HepG2 (cell line): ENCODE results near the gene PFKFB2. TPM values are rescaled to one million over a fixed set of nuclear protein-coding genes. Genes with fewer than 3 reads are reported as not detected.

Experiments
- ATAC-seq: fragments of 200-7000 bp; cut with Tn5 transposase; 3 replicates; pipeline ENCODE4 v1.9.1; 2020; ENCODE audit warnings: mild to moderate bottlenecking, moderate library complexity
- BruUV-seq: library from RNA; stranded (reverse); fragments of 400-500 nt; replicated peaks from 2 replicates; lab custom pipeline; 2021; lab: Mats Ljungman, UMichigan
- CTCF ChIA-PET: fragments of 300-600 bp; formaldehyde crosslinking; extraction: SDS; loops from one replicate; lab custom pipeline; 2021; ENCODE audit warnings: low total read pairs, inconsistent platforms, low intra/inter-chr PET ratio; lab: Yijun Ruan, JAX
- POLR2A ChIA-PET: fragments of 350-600 bp; sonication (Branson Sonifier 250); formaldehyde crosslinking; loops from one replicate; lab custom pipeline; 2020; ENCODE audit warnings: antibody characterized with exemption, inconsistent platforms; lab: Yijun Ruan, JAX
- DNase-seq: peaks from one replicate; pipeline ENCODE4 v3.0.0-alpha.2; 2015; ENCODE audit warnings: low spot score
- FAIRE-seq: peaks from 3 replicates; lab custom pipeline; 2011; peaks lifted over from hg19 to GRCh38; lab: Jason Lieb, UNC
- H2AFZ ChIP-seq: one replicate; pipeline ENCODE4 v1.6.1; 2011; ENCODE audit warnings: low read length, inconsistent platforms
- H3K27ac ChIP-seq: fragments of 300-600 bp; 3 replicates; pipeline ENCODE4 v1.8.0; 2011; ENCODE audit warnings: mixed run types, mild to moderate bottlenecking, mixed read lengths, low read length, inconsistent platforms; ENCODE audit not compliant: insufficient read depth; ENCODE audit errors: extremely low read length
- H3K27me3 ChIP-seq, 2 experiments: fragments of 200-600 bp in 1 of 2; 2 replicates in 1 of 2; 3 replicates in 1 of 2; pipeline versions ENCODE4 v1.6.0 to v1.8.0; 2011; ENCODE audit warnings: low read length in 2 of 2, mild to moderate bottlenecking in 2 of 2, moderate library complexity in 2 of 2, inconsistent platforms in 1 of 2; ENCODE audit not compliant: insufficient read depth in 2 of 2, control insufficient read depth in 1 of 2
- H3K36me3 ChIP-seq, 2 experiments: fragments of 200-600 bp in 1 of 2; replicated peaks in 1 of 2; 2 replicates in 1 of 2; 3 replicates in 1 of 2; pipeline versions ENCODE4 v1.5.1 to v1.8.0; 2011; ENCODE audit warnings: low read length in 2 of 2, inconsistent platforms in 1 of 2; ENCODE audit not compliant: insufficient read depth in 2 of 2, control insufficient read depth in 1 of 2
- H3K4me1 ChIP-seq: 2 replicates; pipeline ENCODE4 v1.5.1; 2012; ENCODE audit warnings: low read length, inconsistent platforms; ENCODE audit not compliant: insufficient read depth
- H3K4me2 ChIP-seq: 2 replicates; pipeline ENCODE4 v1.6.0; 2011; ENCODE audit warnings: low read depth, low read length, inconsistent platforms
- H3K4me3 ChIP-seq, 3 experiments: fragments of 200-600 bp in 1 of 3; sonication (generic), shearing (Covaris generic) in 1 of 3; replicated peaks in 1 of 3; 2 replicates each; pipeline ENCODE4 v1.5.1; 2011 to 2016; ENCODE audit warnings: low read length in 3 of 3, inconsistent platforms in 2 of 3, low read depth in 2 of 3, mild to moderate bottlenecking in 2 of 3, control low read depth in 1 of 3, mixed read lengths in 1 of 3; ENCODE audit not compliant: insufficient read depth in 1 of 3
- H3K79me2 ChIP-seq: one replicate; pipeline ENCODE4 v1.6.1; 2011; ENCODE audit warnings: low read length, inconsistent platforms; ENCODE audit not compliant: insufficient read depth
- H3K9ac ChIP-seq: 2 replicates; pipeline ENCODE4 v1.6.0; 2011; ENCODE audit warnings: mild to moderate bottlenecking, low read depth, low read length, inconsistent platforms; ENCODE audit not compliant: insufficient read depth
- H3K9me3 ChIP-seq: 2 replicates; pipeline ENCODE4 v1.5.1; 2012; ENCODE audit warnings: mild to moderate bottlenecking, low read length
- H4K20me1 ChIP-seq: 2 replicates; pipeline ENCODE4 v1.6.0; 2011; ENCODE audit warnings: inconsistent platforms, mild to moderate bottlenecking, low read length, moderate library complexity; ENCODE audit not compliant: insufficient read depth
- ATF7 ChIP-seq, 2 experiments: fragments of 450-650 bp in 1 of 2; sonication (generic) in 1 of 2; formaldehyde crosslinking in 1 of 2; IDR thresholded peaks; 2 replicates each; pipeline versions ENCODE4 v1.4.0 to v1.6.1; 2016 to 2020; ENCODE audit warnings: antibody characterized with exemption in 1 of 2, mild to moderate bottlenecking in 1 of 2, missing genetic modification reagents in 1 of 2
- DNMT1 ChIP-seq: sonication (generic); formaldehyde crosslinking; IDR thresholded peaks from 2 replicates; pipeline ENCODE4 v1.5.1; 2020; ENCODE audit warnings: mild to moderate bottlenecking, missing genetic modification reagents
- ELF3 ChIP-seq: IDR thresholded peaks from 2 replicates; pipeline ENCODE4 v1.6.1; 2016; ENCODE audit warnings: missing genetic modification reagents, missing compliant biosample characterization
- FOXP1 ChIP-seq, 2 experiments: fragments of 450-650 bp in 1 of 2; IDR thresholded peaks; 2 replicates each; pipeline ENCODE4 v1.6.1; 2017 to 2018; ENCODE audit warnings: antibody characterized with exemption in 1 of 2
- FOXP4 ChIP-seq: sonication (generic); formaldehyde crosslinking; IDR thresholded peaks from 2 replicates; pipeline ENCODE4 v1.4.0; 2020; ENCODE audit warnings: missing genetic modification reagents
- GATAD2A ChIP-seq: IDR thresholded peaks from 2 replicates; pipeline ENCODE4 v1.6.1; 2016
- ISL2 ChIP-seq: sonication (generic); formaldehyde crosslinking; IDR thresholded peaks from 2 replicates; pipeline ENCODE4 v1.5.0; 2020; ENCODE audit warnings: missing genetic modification reagents
- NPAS2 ChIP-seq: sonication (generic); formaldehyde crosslinking; IDR thresholded peaks from 2 replicates; pipeline ENCODE4 v1.8.0; 2022; ENCODE audit warnings: mild to moderate bottlenecking, missing genetic modification reagents, borderline replicate concordance
- SETDB1 ChIP-seq: sonication (generic); formaldehyde crosslinking; IDR thresholded peaks from 2 replicates; pipeline ENCODE4 v1.5.1; 2020; ENCODE audit warnings: missing genetic modification reagents, mild to moderate bottlenecking, borderline replicate concordance
- SMARCE1 ChIP-seq: fragments of 450-650 bp; IDR thresholded peaks from 2 replicates; pipeline ENCODE4 v1.6.1; 2017; ENCODE audit warnings: borderline replicate concordance
- SOX5 ChIP-seq: IDR thresholded peaks from 2 replicates; pipeline ENCODE4 v1.6.1; 2016; ENCODE audit warnings: borderline replicate concordance
- SPEN ChIP-seq: sonication (generic); formaldehyde crosslinking; IDR thresholded peaks from 2 replicates; pipeline ENCODE4 v1.5.1; 2020; ENCODE audit warnings: low read depth, mild to moderate bottlenecking, missing genetic modification reagents
- SRSF1 ChIP-seq: fragments of 200-400 bp; formaldehyde crosslinking; optimal IDR thresholded peaks from 2 replicates; pipeline ENCODE3; 2017; ENCODE audit warnings: mild to moderate bottlenecking, low read depth, low read length, moderate library complexity
- XRCC5 ChIP-seq: fragments of 200-400 bp; formaldehyde crosslinking; optimal IDR thresholded peaks from 2 replicates; pipeline ENCODE3; 2017; ENCODE audit warnings: mild to moderate bottlenecking, low read length
- ZNF430 ChIP-seq: sonication (generic); formaldehyde crosslinking; IDR thresholded peaks from 2 replicates; pipeline ENCODE4 v1.9.0; 2021; ENCODE audit warnings: mild to moderate bottlenecking, missing genetic modification reagents
- ZNF503 ChIP-seq: sonication (generic); formaldehyde crosslinking; IDR thresholded peaks from 2 replicates; pipeline ENCODE4 v1.4.0; 2020; ENCODE audit warnings: missing genetic modification reagents
- WGBS: methylation state at CpG from one replicate; pipeline ENCODE4 v1.1.6; 2017; ENCODE audit warnings: low lambda C conversion rate; 5-methylcytosine and 5-hydroxymethylcytosine counted together
- in situ Hi-C: cut with HindIII; loops from 2 replicates; pipeline ENCODE4 v1.10.0; 2017; ENCODE audit warnings: low pct_unique_long_range_greater_than_20kb; ENCODE audit not compliant: extremely low pct_ligation_motif_present
- intact Hi-C: fragments of 100-400 bp; cut with micrococcal nuclease; formaldehyde crosslinking; loops from one replicate; pipeline ENCODE4 v1.10.0; 2022; ENCODE audit not compliant: unreplicated experiment
- polyA plus RNA-seq, 8 experiments: library from polyadenylated mRNA; depleted of rRNA in 3 of 8; stranded (reverse) in 7 of 8; unstranded in 1 of 8; fragments of >200 nt; fragmentation: Illumina TruSeq in 4 of 8; extraction: Trizol in 4 of 8; gene quantifications; 2 replicates each; pipeline versions ENCODE4 v1.2.1 to v1.2.3, GENCODE V29; 2011 to 2016; ENCODE audit warnings: low read depth in 4 of 8, missing spikeins in 1 of 8, mixed read lengths in 1 of 8; ENCODE audit not compliant: insufficient read depth in 1 of 8
- total RNA-seq, 5 experiments: library from RNA; depleted of rRNA; stranded (reverse); fragments of >200 nt; fragmentation: Illumina TruSeq; extraction: Trizol; gene quantifications; 2 replicates each; pipeline ENCODE4 v1.2.3, GENCODE V29; 2016; ENCODE audit warnings: low read depth in 1 of 5

The PFKFB2 gene
- total and polyA plus RNA-seq, 2 of the 13 experiments (the other 11 are each of a cell fraction or from before 2014, with no cell fraction given) = 4.6 to 10.6 TPM

- H2AFZ ChIP-seq = no peak overlapping the region
- H3K4me2 ChIP-seq = no peak overlapping the region
- POLR2A ChIA-PET = no interaction called here
- TF ChIP-seq DNMT1 (no peak), XRCC5 (no peak), ZNF503 (CRISPR knock-in tag) (no peak), SPEN (CRISPR knock-in tag) (no peak)
- no peak overlapping the region for H3K27ac ChIP-seq
- FAIRE-seq (no peak), DNase-seq (no peak), ATAC-seq (no peak)
- H3K79me2 ChIP-seq = no peaks in the 10 kb centered on the region
- CTCF ChIA-PET = no interaction called here
- BruUV-seq = no TSS peak
- H3K9ac ChIP-seq = no peak overlapping the region
- WGBS = 69% methylated on average over 3 of the region's 3 CpGs
- intact Hi-C loops = no loop called here
- no peak overlapping the region for H3K4me3 ChIP-seq
- in situ Hi-C loops = no loop called here
- H3K9me3 ChIP-seq = peaks cover 12% of the 10 kb centered on the region
- no peaks in the 10 kb centered on the region for H3K36me3 ChIP-seq
- no peaks in the 10 kb centered on the region for H3K27me3 ChIP-seq
- no peaks in the 10 kb centered on the region for H3K4me1 ChIP-seq
- H4K20me1 ChIP-seq = no peaks in the 10 kb centered on the region
Measured at GRCh38 chr1:207124389-207124788, 71.3 kb downstream of the PFKFB2 start.

GRCh38 chr1:207128336-207128921 lies 75.4 kb downstream of the PFKFB2 start:
- ATAC-seq = peak; percentile 38; the same call in 1 of the 3 replicates
- Histone ChIP-seq H4K20me1 (no peaks in the 10 kb centered on the region), H3K79me2 (no peaks in the 10 kb centered on the region), H3K9ac (no peak overlapping the region), H3K9me3 (peaks cover 14% of the 10 kb centered on the region), H3K4me1 (no peaks in the 10 kb centered on the region), H3K27ac (no peak overlapping the region), H3K27me3 (no peaks in the 10 kb centered on the region), H3K4me3 (no peak overlapping the region), H3K4me2 (no peak overlapping the region), H3K36me3 (no peaks in the 10 kb centered on the region), H2AFZ (no peak overlapping the region)
- BruUV-seq = no TSS peak
- ChIA-PET CTCF (no interaction called here), POLR2A (interaction anchor here (1.2 kb wide), 1 partner anchor 24 kb away, joined by 3 read pairs; the partner anchor contains the start of gene C4BPA)
- in situ Hi-C loops (no loop called here), intact Hi-C loops (no loop called here)
- peak; percentile 7 for DNase-seq
- no peak for FAIRE-seq
- TF ChIP-seq NPAS2 (CRISPR knock-in tag) (no peak), FOXP4 (CRISPR knock-in tag) (0 out of 2 replicates have a peak, but pooled peaks have one; percentile 14), ELF3 (peak; percentile 42; the same call in 1 of the 2 replicates), SETDB1 (CRISPR knock-in tag) (no peak), GATAD2A (CRISPR knock-in tag) (peak; percentile 44), ZNF430 (CRISPR knock-in tag) (no peak), SRSF1 (no peak), FOXP1 (IDR thresholded peaks at IDR 0.05) (peak; percentile 58; the same call in 1 of the 2 replicates), FOXP1 (CRISPR knock-in tag; IDR thresholded peaks at IDR 0.05) (peak; percentile 77), ISL2 (no peak), SOX5 (CRISPR knock-in tag) (0 out of 2 replicates have a peak, but pooled peaks have one; percentile 24), SMARCE1 (no peak), ATF7 (IDR thresholded peaks at IDR 0.05) (0 out of 2 replicates have a peak, but pooled peaks have one; percentile 14), ATF7 (CRISPR knock-in tag; IDR thresholded peaks at IDR 0.05) (no peak)
